HG02885 (cell line): Measurements from ENCODE around the gene NBPF26.
"Not testable (repeated sequence)": the region's sequence is repeated elsewhere in the genome, so short reads cannot be mapped to it uniquely, and the experiment has no call there.

ENCODE experiments used
- ATAC-seq: cut with Tn5 transposase; IDR thresholded peaks from one replicate; pipeline ENCODE4 v1.9.1; 2021; ENCODE audit warnings: mild to moderate bottlenecking; ENCODE audit not compliant: unreplicated experiment, poor library complexity

The NBPF26 gene

DNA sequence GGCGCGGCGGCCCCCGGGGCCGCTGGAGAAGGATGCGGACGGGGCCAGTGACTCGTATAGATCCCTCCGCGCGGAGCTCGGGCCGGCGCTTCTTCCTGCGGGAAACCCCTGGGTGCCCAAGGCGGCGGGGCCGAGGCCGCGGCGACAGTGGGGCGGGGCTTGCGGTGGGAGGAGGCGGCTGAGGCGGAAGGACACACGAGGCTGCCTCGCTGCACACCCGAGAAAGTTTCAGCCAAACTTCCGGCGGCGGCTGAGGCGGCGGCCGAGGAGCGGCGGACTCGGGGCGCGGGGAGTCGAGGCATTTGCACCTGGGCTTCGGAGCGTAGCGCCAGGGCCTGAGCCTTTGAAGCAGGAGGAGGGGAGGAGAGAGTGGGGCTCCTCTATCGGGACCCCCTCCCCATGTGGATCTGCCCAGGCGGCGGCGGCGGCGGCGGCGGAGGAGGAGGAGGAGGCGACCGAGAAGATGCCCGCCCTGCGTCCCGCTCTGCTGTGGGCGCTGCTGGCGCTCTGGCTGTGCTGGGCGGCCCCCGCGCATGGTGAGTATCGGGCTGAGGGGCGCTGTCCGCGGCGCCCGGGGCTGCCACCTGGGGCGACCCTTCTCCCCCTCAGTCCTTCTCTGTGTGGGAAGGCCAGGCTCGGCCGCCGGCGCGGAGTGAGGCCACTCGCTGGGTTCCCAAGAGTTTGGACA is at the start of gene NBPF26:
Gene NBPF26 (plus strand): TSS at position 231 of the 688 bp plus-strand sequence.
- not testable (repeated sequence) for ATAC-seq

- not testable (repeated sequence) for ATAC-seq
Observed at GRCh38 chr1:120680106-120680819, 43.5 kb upstream of the NBPF26 start.

DNA sequence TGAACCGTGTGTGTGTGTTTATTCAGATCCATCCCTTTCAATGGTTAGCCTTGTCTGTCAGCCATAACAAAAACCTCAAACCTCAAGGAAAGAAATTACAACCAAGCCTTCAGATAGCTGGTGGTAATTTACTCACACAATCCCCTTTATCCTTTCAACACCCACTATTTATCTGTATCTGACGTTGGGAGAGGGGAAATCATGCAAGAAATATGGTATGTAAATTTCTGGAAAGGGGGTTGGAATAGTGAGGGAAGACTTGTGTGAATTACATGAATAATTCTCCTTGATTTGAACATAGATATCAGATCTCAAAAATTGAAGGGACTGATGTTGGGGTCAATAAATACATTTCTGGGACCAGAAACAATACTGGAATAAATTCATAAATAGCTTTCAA is 42.8 kb upstream of the NBPF26 start:
- not testable (repeated sequence) for ATAC-seq

DNA sequence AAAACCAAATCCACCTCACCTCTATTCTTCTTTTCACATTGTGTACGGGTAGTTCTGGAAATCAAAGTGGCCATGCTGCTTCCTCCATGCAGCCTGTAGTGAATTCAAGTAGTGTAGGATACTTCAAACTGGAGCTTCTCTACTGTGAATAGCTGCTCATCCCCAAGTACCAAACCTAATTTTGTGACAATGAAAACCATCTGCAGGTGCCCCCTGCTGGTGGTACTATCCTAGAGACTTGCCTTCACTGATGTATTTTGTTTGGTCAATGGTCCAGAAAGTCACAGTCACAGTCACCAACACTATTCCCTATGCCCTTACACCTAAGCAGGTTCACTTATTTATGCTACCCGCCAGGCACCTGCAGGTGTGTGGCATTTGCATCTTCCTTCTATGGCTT is 39.3 kb upstream of the NBPF26 start:
- not testable (repeated sequence) for ATAC-seq

DNA sequence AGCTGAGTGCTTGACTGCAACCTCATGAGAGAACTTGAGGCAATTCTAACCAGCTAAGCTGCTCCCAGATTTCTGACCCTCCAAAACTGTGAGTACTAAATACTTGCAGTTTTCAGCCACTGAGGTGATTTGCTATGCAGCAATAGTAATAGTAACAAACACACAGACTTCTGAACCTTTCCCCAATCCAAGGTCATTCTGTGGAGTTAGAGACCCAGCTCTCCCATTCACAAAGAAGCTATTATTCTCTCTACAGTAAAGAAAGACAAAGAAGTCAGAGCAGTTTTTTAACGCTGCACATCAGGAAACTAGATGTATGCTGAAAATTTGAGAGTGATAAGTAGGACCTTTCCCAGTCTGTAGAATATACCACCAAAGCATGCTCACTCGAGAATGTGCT is 38.1 kb upstream of the NBPF26 start:
- ATAC-seq, result not testable (repeated sequence)

DNA sequence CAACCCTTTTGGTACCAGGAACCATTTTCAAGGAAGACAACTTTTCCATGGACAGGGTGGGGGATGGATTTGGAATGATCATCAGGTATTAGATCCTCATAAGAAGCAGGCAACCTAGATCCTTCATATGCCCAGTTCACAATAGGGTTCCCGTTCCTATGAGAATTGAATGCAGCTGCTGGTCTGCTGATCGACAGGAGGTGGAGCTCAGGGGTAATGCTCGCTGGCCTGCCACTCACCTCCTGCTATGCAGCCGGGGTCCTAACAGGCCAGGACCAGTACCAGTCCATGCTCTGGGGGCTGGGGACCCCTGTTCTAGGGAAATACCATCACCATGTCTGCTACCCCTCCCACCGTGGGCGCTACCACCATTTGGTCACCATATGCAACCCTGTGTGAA is 36.5 kb upstream of the NBPF26 start:
- not testable (repeated sequence) for ATAC-seq

- ATAC-seq, result not testable (repeated sequence)
Observed at GRCh38 chr1:120700807-120701562, 22.8 kb upstream of the NBPF26 start.

- not testable (repeated sequence) for ATAC-seq
Observed at GRCh38 chr1:120723358-120723714, 409 bp upstream of the NBPF26 start.

DNA sequence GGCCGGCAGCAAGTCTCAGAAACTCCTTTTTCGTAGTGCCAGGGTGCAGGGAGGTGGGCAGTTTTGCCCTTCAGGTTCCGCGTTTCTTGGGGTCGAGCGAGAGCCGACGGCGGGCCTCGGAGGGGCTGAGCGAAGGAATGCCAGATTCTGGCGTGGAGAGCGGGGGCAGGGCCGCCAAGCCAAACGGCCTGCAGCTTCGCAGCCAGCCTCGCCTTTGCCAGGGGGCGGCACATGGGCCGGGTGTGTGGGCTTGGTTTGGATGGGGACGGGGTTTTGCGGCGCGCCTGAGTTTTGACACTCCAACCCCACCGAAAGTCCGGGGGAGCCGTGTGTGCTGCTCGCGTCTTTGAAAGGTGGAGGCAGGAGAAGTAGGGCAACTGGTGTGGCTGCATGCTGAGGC is 762 bp downstream of the NBPF26 start:
- ATAC-seq, result not testable (repeated sequence)

DNA sequence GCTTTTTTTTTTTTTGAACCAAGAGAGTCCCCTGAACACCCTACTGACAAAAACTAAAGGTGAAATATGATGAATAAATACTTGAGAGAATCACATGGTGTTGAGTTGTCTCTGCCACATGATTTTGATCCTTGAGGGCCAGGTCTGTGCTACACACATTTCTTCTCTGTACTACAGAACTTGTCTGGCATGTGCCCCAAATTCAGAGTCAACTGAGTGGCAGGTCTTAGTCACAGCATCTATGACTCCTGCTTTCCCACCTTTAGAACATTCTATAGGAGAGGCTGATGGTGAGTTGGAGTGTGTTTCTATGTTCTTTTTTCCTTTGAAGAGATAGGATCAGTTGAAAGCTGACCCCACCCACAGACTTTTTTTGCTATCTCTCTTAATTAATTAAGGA is 5.1 kb downstream of the NBPF26 start:
- ATAC-seq, result not testable (repeated sequence)

GRCh38 chr1:120769090-120769489 is 45.3 kb downstream of the NBPF26 start:
- not testable (repeated sequence) for ATAC-seq

DNA sequence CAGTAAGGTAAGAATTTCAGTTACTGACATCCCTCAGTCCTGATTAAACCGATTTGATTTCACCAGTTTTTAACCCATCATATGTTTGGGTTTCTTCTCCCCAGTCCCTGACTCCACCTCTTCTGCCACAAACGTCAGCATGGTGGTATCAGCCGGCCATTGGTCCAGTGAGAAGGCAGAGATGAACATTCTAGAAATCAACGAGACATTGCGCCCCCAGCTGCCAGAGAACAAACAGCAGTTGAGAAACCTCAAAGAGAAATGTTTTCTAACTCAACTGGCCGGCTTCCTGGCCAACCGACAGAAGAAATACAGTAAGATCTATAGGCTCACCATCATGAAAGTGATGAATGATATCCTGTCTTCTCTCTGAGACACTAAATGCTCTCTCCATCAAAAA is 81.7 kb downstream of the NBPF26 start:
- ATAC-seq, result not testable (repeated sequence)

DNA sequence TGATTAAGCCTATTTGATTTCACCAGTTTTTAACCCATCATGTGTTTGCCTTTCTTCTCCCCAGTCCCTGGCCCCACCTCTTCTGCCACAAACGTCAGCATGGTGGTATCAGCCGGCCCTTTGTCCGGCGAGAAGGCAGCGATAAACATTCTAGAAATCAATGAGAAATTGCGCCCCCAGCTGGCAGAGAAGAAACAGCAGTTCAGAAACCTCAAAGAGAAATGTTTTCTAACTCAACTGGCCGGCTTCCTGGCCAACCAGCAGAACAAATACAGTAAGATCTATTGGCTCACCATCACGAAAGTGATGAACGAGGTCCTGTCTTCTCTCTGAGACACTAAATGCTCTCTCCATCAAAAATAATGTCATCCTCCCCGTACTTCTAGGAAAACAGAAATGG is 88.1 kb downstream of the NBPF26 start:
- not testable (repeated sequence) for ATAC-seq

DNA sequence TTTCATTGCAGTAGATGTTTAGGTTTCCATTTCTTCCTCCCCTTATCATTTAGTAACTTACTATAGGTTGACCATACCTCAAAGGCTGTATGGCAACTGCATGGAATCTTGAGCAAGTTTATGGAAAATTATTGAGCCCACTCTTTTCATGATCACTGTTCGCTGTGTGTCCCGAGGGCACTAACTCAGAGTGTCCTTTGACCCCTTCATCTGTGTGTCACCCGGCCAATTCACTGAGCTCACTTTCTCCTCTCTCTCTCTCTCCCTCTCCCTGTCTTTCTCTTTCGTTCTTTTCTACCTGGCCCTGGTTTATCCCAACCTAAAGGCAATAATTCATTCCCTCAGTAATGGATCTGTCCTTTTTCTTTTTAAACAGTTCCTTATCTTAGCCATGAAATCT is 101.3 kb downstream of the NBPF26 start:
- not testable (repeated sequence) for ATAC-seq

- ATAC-seq, result not testable (repeated sequence)
Observed at GRCh38 chr1:120826623-120827022, 102.9 kb downstream of the NBPF26 start.

- not testable (repeated sequence) for ATAC-seq
Observed at GRCh38 chr1:120844186-120844944, 120.6 kb downstream of the NBPF26 start.

GRCh38 chr1:120844945-120845330 is 121.2 kb downstream of the NBPF26 start:
- ATAC-seq, result not testable (repeated sequence)

- peak; percentile 1 for ATAC-seq
Observed at GRCh38 chr1:120849400-120850286, 125.9 kb downstream of the NBPF26 start.

DNA sequence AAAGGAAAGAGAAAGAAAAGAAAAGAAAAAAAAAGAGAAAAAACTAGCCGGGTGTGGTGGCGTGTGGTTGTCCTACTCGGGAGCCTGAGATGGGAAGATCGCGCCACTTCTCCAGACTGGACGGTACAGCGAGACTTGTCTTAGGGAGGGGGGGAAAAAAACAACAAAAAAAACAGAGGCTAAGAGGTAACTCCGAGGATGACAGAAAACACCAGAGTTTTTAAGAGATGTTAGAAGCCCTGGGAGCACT is 126.5 kb downstream of the NBPF26 start:
- ATAC-seq, result not testable (repeated sequence)
